Peyer's patch (tissue), 4 donors: ENCODE results near the gene PLAAT5.

ENCODE experiments used
- POLR2A ChIP-seq, 2 donors: fragments of 450-650 bp; IDR thresholded peaks; one replicate each; pipeline ENCODE4 v1.5.1; 2017; ENCODE audit warnings: antibody characterized with exemption in 2 of 2, mild to moderate bottlenecking in 2 of 2, moderate library complexity in 2 of 2
- TF ChIP-seq, protein P1 (sequence below), 6 experiments: fragments of 450-650 bp in 4 of 6; fragments of 200-600 bp in 2 of 6; sonication (generic) in 1 of 6; IDR thresholded peaks; one replicate each; pipeline ENCODE4 v1.5.1; 2017 to 2019; ENCODE audit warnings: antibody characterized with exemption in 6 of 6, mild to moderate bottlenecking in 3 of 6, moderate library complexity in 1 of 6

DNA sequence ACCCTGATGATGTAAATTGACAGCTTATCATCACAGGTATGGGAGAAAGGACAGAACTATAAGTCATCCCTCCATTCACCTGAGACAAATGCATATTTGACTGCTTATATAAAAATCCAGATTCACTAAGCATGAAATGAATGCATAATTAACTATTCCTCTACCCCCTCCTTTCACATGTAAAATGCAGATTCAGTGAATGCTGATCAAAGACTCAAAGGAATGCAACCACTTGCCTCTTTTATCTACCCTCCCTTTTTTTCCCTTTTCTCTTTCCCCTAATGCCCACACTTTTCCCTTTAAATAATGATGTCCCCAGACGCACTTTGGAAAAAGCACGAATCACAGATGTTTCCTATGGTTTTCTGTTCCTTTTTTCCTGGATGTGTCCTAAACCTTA is 41.1 kb upstream of the PLAAT5 start:
- TF ChIP-seq, protein P1, sequence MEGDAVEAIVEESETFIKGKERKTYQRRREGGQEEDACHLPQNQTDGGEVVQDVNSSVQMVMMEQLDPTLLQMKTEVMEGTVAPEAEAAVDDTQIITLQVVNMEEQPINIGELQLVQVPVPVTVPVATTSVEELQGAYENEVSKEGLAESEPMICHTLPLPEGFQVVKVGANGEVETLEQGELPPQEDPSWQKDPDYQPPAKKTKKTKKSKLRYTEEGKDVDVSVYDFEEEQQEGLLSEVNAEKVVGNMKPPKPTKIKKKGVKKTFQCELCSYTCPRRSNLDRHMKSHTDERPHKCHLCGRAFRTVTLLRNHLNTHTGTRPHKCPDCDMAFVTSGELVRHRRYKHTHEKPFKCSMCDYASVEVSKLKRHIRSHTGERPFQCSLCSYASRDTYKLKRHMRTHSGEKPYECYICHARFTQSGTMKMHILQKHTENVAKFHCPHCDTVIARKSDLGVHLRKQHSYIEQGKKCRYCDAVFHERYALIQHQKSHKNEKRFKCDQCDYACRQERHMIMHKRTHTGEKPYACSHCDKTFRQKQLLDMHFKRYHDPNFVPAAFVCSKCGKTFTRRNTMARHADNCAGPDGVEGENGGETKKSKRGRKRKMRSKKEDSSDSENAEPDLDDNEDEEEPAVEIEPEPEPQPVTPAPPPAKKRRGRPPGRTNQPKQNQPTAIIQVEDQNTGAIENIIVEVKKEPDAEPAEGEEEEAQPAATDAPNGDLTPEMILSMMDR (IDR thresholded peaks at IDR 0.05), result no peak
- TF ChIP-seq POLR2A (IDR thresholded peaks at IDR 0.05), result no peak
